Common myeloid progenitor, CD34-positive (primary cell): ENCODE measurements around the gene KCNIP4.

Source experiments
- CTCF ChIA-PET: fragments of 350-600 bp; sonication (Branson Sonifier 250); formaldehyde crosslinking; loops from one replicate; lab custom pipeline; 2021; ENCODE audit warnings: antibody characterized with exemption; lab: Charles Lee
- POLR2A ChIA-PET: fragments of 350-600 bp; sonication (Branson Sonifier 250); formaldehyde crosslinking; loops from one replicate; lab custom pipeline; 2021; ENCODE audit warnings: antibody characterized with exemption; lab: Charles Lee
- DNase-seq, 3 donors: peaks; one replicate each; pipeline versions ENCODE4 v3.0.0 to v3.0.0-alpha.2; 2013
- H3K27ac ChIP-seq, 2 experiments: 1 replicate in 1 of 2; 2 replicates in 1 of 2; pipeline ENCODE4 v1.7.0; 2013; ENCODE audit warnings: inconsistent platforms in 2 of 2, low read length in 2 of 2, mild to moderate bottlenecking in 2 of 2, low read depth in 1 of 2, moderate library complexity in 1 of 2; ENCODE audit not compliant: severe bottlenecking in 2 of 2, insufficient read depth in 1 of 2, poor library complexity in 1 of 2
- H3K27me3 ChIP-seq, 5 experiments: replicated peaks in 2 of 5; 1 replicate in 3 of 5; 2 replicates in 2 of 5; pipeline versions ENCODE4 v1.6.1 to v1.7.0; 2013; ENCODE audit warnings: low read length in 4 of 5, mild to moderate bottlenecking in 2 of 5, moderate library complexity in 2 of 5, inconsistent platforms in 1 of 5; ENCODE audit not compliant: insufficient read depth in 5 of 5, control insufficient read depth in 4 of 5
- H3K36me3 ChIP-seq, 4 experiments: 1 replicate in 2 of 4; 2 replicates in 2 of 4; pipeline versions ENCODE4 v1.6.1 to v1.7.0; 2013; ENCODE audit warnings: low read length in 3 of 4, control low read depth in 1 of 4, mild to moderate bottlenecking in 1 of 4; ENCODE audit not compliant: control insufficient read depth in 4 of 4, insufficient read depth in 4 of 4
- H3K4me1 ChIP-seq, 4 experiments: 1 replicate in 3 of 4; 2 replicates in 1 of 4; pipeline versions ENCODE4 v1.6.1 to v1.7.1; 2013; ENCODE audit warnings: low read length in 3 of 4, mild to moderate bottlenecking in 3 of 4, control low read depth in 1 of 4, inconsistent platforms in 1 of 4, moderate library complexity in 1 of 4; ENCODE audit not compliant: control insufficient read depth in 4 of 4, insufficient read depth in 4 of 4; ENCODE audit errors: control extremely low read depth in 1 of 4
- H3K4me3 ChIP-seq, 7 experiments: 1 replicate in 4 of 7; 2 replicates in 3 of 7; pipeline versions ENCODE4 v1.5.1 to v1.7.0; 2013; ENCODE audit warnings: mild to moderate bottlenecking in 7 of 7, low read length in 6 of 7, moderate library complexity in 6 of 7, inconsistent platforms in 2 of 7, low read depth in 2 of 7, control low read depth in 1 of 7; ENCODE audit not compliant: insufficient read depth in 4 of 7, control insufficient read depth in 1 of 7; ENCODE audit errors: extremely low read depth in 1 of 7
- H3K9me3 ChIP-seq, 5 experiments: 1 replicate in 4 of 5; 2 replicates in 1 of 5; pipeline versions ENCODE4 v1.6.1 to v1.7.1; 2013; ENCODE audit warnings: low read length in 4 of 5, mild to moderate bottlenecking in 2 of 5, inconsistent platforms in 1 of 5, low read depth in 1 of 5, moderate library complexity in 1 of 5; ENCODE audit not compliant: control insufficient read depth in 4 of 5, insufficient read depth in 2 of 5; ENCODE audit errors: control extremely low read depth in 1 of 5
- WGBS: methylation state at CpG from one replicate; pipeline ENCODE4 v1.1.5; 2013; ENCODE audit not compliant: insufficient coverage; 5-methylcytosine and 5-hydroxymethylcytosine counted together

KCNIP4 gene

DNA sequence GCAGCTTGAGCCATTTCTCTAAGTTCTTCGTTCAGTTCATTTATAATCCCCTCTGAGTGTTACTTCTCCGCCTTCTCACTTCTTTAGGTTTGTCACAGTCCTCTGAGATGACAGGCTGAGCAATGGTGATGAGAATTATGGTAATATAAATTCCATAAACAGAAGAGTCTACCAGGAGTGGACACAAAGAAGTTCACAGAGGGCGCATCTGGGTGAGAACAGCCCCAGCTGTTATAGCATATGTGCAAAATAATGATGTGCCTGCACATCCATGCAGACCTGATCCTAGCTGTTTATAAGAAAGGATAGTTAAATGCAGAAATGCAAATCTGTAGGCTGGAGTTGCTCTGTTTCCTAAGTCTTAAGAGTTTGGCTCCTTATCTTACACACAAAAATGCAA, 377.5 kb downstream of the KCNIP4 start:
- H3K4me1 ChIP-seq: no peaks in the 10 kb centered on the region
- 100% methylated on average over 3 of the region's 3 CpGs for WGBS

DNA sequence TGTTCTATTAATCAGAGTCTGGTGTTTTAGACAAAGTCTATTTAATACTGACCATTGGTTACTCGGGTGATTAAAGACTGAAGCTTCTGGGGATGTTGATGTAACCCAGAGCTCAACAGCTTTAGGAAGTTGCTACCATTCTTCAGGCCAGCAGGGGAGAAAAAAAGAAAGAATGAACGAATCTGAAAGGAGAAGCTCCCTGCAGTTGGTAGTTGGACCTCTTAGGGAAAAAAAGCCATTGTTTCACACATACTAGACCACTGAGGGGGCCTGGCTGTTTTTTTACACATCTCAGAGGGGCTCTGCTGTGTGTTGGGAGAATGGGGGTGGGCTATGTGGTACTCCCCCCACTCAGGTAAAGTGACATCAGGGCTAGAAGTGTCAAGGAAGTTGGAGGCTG, 378.9 kb downstream of the KCNIP4 start:
- WGBS: 78% methylated on average over 2 of the region's 2 CpGs
- H3K27ac ChIP-seq: no peak overlapping the region
- H3K4me3 ChIP-seq: no peak overlapping the region
- DNase-seq: no peak
- H3K36me3 ChIP-seq: no peaks in the 10 kb centered on the region
- POLR2A ChIA-PET: no interaction called here
- H3K27me3 ChIP-seq: no peaks in the 10 kb centered on the region
- no peaks in the 10 kb centered on the region for H3K9me3 ChIP-seq
- H3K4me1 ChIP-seq: no peaks in the 10 kb centered on the region
- CTCF ChIA-PET: no interaction called here

More for the DNA sequence above, 377.5 kb downstream of the KCNIP4 start:
- no peak overlapping the region for H3K27ac ChIP-seq
- no peaks in the 10 kb centered on the region for H3K36me3 ChIP-seq
- no peaks in the 10 kb centered on the region for H3K9me3 ChIP-seq
- CTCF ChIA-PET: no interaction called here
- POLR2A ChIA-PET: no interaction called here
- H3K4me3 ChIP-seq: no peak overlapping the region
- H3K27me3 ChIP-seq: no peaks in the 10 kb centered on the region
- DNase-seq: no peak

DNA sequence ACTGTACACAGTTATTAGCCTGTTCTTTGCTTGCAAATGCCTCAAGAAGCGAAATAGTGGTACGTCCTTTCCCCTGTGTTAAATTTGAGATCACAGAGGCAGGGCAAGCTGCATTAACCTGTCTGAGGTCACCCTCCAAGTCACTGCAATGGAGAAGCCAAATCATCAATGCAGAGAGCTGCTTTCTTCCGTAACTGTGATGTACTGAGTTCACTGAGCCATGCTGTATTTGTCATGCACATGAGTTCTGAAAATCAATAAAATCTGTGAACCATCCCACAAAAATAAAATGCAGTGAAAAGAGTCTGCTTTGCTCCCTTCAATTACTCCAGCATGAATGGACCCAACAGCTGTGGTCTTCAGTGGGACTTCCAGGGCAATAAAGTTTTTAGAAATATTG, 393.5 kb downstream of the KCNIP4 start:
- Histone ChIP-seq H3K4me3 (no peak overlapping the region), H3K4me1 (peaks cover 0 to 3% (median 0%) of the 10 kb centered on the region in 4 experiments), H3K36me3 (no peaks in the 10 kb centered on the region), H3K27ac (no peak overlapping the region), H3K27me3 (no peaks in the 10 kb centered on the region), H3K9me3 (no peaks in the 10 kb centered on the region)
- no peak for DNase-seq
- 100% methylated on average over 3 of the region's 3 CpGs for WGBS
- CTCF ChIA-PET: no interaction called here
- POLR2A ChIA-PET: interaction anchor here (0.6 kb wide), 1 partner anchor 281 kb away, joined by 3 read pairs; no protein-coding TSS in a partner anchor

DNA sequence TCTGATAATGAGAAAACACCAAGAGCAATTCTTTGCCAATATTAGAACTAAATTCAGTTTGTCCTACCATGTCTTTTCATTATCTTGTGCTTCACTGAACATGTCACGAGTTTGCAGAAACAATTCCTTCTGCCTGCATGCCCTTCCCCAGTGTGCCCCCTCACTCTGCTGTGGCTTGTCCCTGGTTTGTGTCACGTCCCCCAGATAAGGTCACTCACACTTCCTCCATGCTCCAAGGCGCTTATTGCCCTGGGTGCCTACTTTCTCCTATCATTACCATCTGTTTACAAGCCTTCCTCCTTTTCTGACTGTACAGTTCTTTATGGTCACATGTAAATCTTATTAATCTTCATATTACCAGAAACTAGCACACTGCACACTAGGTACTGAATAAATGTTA, 394.1 kb downstream of the KCNIP4 start:
- CTCF ChIA-PET: no interaction called here
- no peaks in the 10 kb centered on the region for H3K36me3 ChIP-seq
- 4% methylated on average over 2 of the region's 3 CpGs for WGBS
- H3K4me3 ChIP-seq: no peak overlapping the region
- no peak overlapping the region for H3K27ac ChIP-seq
- POLR2A ChIA-PET: interaction anchor here (0.6 kb wide), 1 partner anchor 281 kb away, joined by 3 read pairs; no protein-coding TSS in a partner anchor
- H3K27me3 ChIP-seq: no peaks in the 10 kb centered on the region
- no peaks in the 10 kb centered on the region for H3K9me3 ChIP-seq
- peak in 1 of 3 donors; percentile 0 for DNase-seq
- peaks cover 0 to 3% (median 0%) of the 10 kb centered on the region in 4 experiments for H3K4me1 ChIP-seq

DNA sequence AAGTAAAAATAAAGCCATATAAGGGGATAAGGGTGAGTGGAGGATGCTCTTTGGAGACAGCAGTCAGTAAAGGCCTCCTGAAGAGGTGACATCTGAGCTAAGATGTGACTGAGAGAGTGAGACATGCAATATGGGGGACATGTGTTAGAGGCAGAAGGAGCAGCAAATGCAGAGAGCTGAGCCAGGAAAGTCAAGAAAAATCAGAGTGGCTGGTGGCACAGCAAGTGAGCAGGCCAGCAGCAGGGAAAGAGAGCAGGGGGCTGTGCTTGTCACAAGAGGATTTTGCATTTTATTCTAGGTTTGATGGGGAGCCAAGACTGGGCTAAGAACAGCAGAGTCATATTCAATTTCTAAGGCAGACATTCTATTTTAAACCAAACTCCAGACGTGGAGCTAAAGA, 394.5 kb downstream of the KCNIP4 start:
- ChIA-PET CTCF (no interaction called here), POLR2A (no interaction called here)
- no peaks in the 10 kb centered on the region for H3K9me3 ChIP-seq
- H3K27me3 ChIP-seq: no peaks in the 10 kb centered on the region
- no peak overlapping the region for H3K4me3 ChIP-seq
- H3K4me1 ChIP-seq: peaks cover 0 to 3% (median 0%) of the 10 kb centered on the region in 4 experiments
- no peak overlapping the region for H3K27ac ChIP-seq
- H3K36me3 ChIP-seq: no peaks in the 10 kb centered on the region
- DNase-seq: no peak
- no CpG with 5 or more reads among the region's 1 CpG for WGBS

DNA sequence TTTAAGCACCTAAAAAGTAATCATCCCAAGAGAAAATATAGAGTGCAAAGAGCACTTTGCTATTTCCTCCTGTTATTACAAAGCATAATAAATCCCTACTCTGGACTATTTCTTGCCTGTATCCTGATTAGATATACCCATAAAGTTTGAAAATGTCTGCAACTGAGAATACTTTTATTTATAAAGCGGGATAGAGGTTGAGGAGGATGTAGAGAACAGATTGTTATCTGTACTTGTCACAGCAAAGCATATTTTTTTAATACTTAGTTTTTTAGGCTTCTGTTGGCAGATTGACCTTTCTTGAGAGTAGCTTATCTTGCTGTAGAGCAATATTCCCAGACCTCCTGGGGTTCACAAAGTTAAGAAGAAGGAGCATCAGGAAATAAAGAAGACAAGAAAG, 396.1 kb downstream of the KCNIP4 start:
- Histone ChIP-seq H3K9me3 (no peaks in the 10 kb centered on the region), H3K27ac (no peak overlapping the region), H3K4me1 (peaks cover 0 to 3% (median 0%) of the 10 kb centered on the region in 4 experiments), H3K27me3 (no peaks in the 10 kb centered on the region), H3K36me3 (no peaks in the 10 kb centered on the region), H3K4me3 (no peak overlapping the region)
- DNase-seq: no peak
- WGBS: no CpG with 5 or more reads among the region's 1 CpG
- CTCF ChIA-PET: no interaction called here
- POLR2A ChIA-PET: no interaction called here

DNA sequence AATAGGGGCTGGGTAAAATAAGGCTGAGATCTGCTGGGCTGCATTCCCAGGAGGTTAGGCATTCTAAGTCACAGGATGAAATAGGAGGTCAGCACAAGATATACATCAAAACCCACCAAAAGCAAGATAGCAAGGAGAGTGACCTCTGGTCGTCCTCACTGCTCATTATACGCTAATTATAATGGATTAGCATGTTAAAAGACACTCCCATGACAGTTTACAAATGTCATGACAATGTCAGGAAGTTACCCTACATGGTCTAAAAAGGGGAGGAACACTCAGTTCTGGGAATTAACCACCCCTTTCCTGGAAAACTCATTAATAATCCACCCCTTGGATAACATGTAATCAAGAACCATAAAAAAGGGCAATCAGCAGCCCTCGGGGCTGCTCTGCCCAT, 403.6 kb downstream of the KCNIP4 start:
- ChIA-PET CTCF (no interaction called here), POLR2A (no interaction called here)
- Histone ChIP-seq H3K27me3 (no peaks in the 10 kb centered on the region), H3K4me1 (no peaks in the 10 kb centered on the region), H3K27ac (no peak overlapping the region), H3K4me3 (no peak overlapping the region), H3K9me3 (peaks cover 0 to 2% (median 0%) of the 10 kb centered on the region in 5 experiments), H3K36me3 (no peaks in the 10 kb centered on the region)
- WGBS: 83% methylated on average over 2 of the region's 3 CpGs
- no peak for DNase-seq
